Gastrocnemius medialis (tissue), 4 donors: ENCODE measurements around the gene CIPC. TPM values are rescaled to one million over a fixed set of nuclear protein-coding genes. Genes with fewer than 3 reads are reported as not detected.

Experiments
- ATAC-seq, 2 donors: fragments of 150-250 bp; one replicate each; pipeline ENCODE4 v1.9.1; 2016
- DNase-seq, 2 donors: peaks; one replicate each; pipeline ENCODE4 v3.0.0-alpha.2; 2019
- H3K27ac ChIP-seq, 4 donors: fragments of 200-600 bp; sonication (generic); 1 replicate in 1 of 4; 2 replicates in 3 of 4; pipeline ENCODE4 v1.5.1; 2016 to 2018; ENCODE audit warnings: mild to moderate bottlenecking in 2 of 4, moderate library complexity in 1 of 4
- H3K27me3 ChIP-seq, 3 donors: fragments of 200-600 bp; sonication (generic) in 2 of 3; 1 replicate in 1 of 3; 2 replicates in 2 of 3; pipeline versions ENCODE4 v1.5.1 to v1.6.0; 2016 to 2019; ENCODE audit warnings: mild to moderate bottlenecking in 1 of 3, moderate library complexity in 1 of 3
- H3K36me3 ChIP-seq, 2 donors: fragments of 200-600 bp; sonication (generic) in 1 of 2; one replicate each; pipeline ENCODE4 v1.5.1; 2017 to 2018
- H3K4me1 ChIP-seq, 2 donors: fragments of 200-600 bp; sonication (generic) in 1 of 2; one replicate each; pipeline ENCODE4 v1.5.1; 2016 to 2017; ENCODE audit warnings: mild to moderate bottlenecking in 2 of 2
- H3K4me3 ChIP-seq, 4 donors: fragments of 200-600 bp; sonication (generic) in 3 of 4; 1 replicate in 1 of 4; 2 replicates in 3 of 4; pipeline ENCODE4 v1.5.1; 2016 to 2019; ENCODE audit warnings: mild to moderate bottlenecking in 2 of 4
- H3K9me3 ChIP-seq, 3 donors: fragments of 200-600 bp; sonication (generic) in 2 of 3; 1 replicate in 1 of 3; 2 replicates in 2 of 3; pipeline ENCODE4 v1.5.1; 2016 to 2019
- POLR2A ChIP-seq, 2 donors: fragments of 450-650 bp; IDR thresholded peaks; one replicate each; pipeline ENCODE4 v1.6.1; 2017; ENCODE audit warnings: antibody characterized with exemption in 2 of 2, mild to moderate bottlenecking in 2 of 2, moderate library complexity in 2 of 2
- in situ Hi-C, 4 donors: fragments of 200-750 bp; cut with MboI; loops; one replicate each; pipeline versions ENCODE4 v1.15.0 to v1.8.0; 2017; ENCODE audit warnings: low sequenced_read_pairs in 4 of 4
- intact Hi-C: fragments of 100-400 bp; cut with DNase I; formaldehyde crosslinking; loops from one replicate; pipeline ENCODE4 v1.15.1; 2023; ENCODE audit warnings: low total_unique reads
- total RNA-seq, 4 donors: library from RNA; depleted of rRNA; stranded (reverse); fragments of >200 nt; gene quantifications; one replicate each; pipeline versions ENCODE4 v1.1.0 to v1.2.3, GENCODE V29; 2016
- TF ChIP-seq, protein P1 (sequence below), 5 experiments: fragments of 450-650 bp in 3 of 5; fragments of 200-600 bp in 2 of 5; sonication (generic) in 2 of 5; IDR thresholded peaks in 4 of 5; conservative IDR thresholded peaks in 1 of 5; 1 replicate in 4 of 5; 2 replicates in 1 of 5; pipeline ENCODE4 v1.5.1; 2016 to 2019; ENCODE audit warnings: antibody characterized with exemption in 5 of 5, mild to moderate bottlenecking in 3 of 5, moderate library complexity in 3 of 5

The CIPC gene
- total RNA-seq, 4 donors from 2014 or later, result 114 to 178 (median 120) TPM

GRCh38 chr14:77124345-77125280, 26.6 kb downstream of the CIPC start:
- peak; percentile 57 to 64 for ATAC-seq

DNA sequence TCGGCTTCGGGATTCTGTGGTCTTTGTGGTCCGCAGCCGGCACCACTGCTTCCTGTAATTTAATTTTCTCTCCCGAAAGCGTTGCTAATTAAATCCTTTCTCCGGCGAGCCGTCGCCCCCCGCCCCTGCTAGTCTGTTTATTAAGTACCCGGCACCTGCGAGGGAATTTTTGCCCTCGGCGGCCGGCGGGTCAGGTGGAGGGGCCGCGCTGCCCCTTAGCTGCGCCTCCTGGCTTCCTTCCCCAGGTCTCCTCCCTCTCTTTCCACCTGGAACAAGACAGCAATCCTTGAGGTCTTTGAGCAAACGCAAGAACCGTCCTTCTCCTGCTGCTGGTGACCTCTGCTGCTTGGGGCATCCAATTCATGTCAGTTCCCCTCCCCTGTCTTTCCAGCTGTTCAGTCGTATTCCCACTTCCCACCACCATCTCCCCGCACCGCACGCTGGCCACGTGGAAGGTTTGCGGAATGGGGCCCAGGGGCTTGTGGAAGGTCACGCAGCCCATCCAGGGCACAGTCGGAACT, 27.3 kb downstream of the CIPC start:
- no peaks in the 10 kb centered on the region for H3K9me3 ChIP-seq
- no peaks in the 10 kb centered on the region for H3K27me3 ChIP-seq
- in situ Hi-C loops, result no loop called here
- no peaks in the 10 kb centered on the region for H3K36me3 ChIP-seq
- H3K4me3 ChIP-seq, result peak overlapping the region; percentile 41 to 63 (median 48)
- H3K4me1 ChIP-seq, result peaks cover 41 to 53% of the 10 kb centered on the region in 2 donors
- intact Hi-C loops, result loop anchor here (2.0 to 5.0 kb wide), 2 partner anchors 53 to 249 kb away; no protein-coding TSS in a partner anchor
- ATAC-seq (no peak), DNase-seq (no peak)
- no peak overlapping the region for H3K27ac ChIP-seq
- TF ChIP-seq POLR2A (IDR thresholded peaks at IDR 0.05), result no peak
- TF ChIP-seq, protein P1, sequence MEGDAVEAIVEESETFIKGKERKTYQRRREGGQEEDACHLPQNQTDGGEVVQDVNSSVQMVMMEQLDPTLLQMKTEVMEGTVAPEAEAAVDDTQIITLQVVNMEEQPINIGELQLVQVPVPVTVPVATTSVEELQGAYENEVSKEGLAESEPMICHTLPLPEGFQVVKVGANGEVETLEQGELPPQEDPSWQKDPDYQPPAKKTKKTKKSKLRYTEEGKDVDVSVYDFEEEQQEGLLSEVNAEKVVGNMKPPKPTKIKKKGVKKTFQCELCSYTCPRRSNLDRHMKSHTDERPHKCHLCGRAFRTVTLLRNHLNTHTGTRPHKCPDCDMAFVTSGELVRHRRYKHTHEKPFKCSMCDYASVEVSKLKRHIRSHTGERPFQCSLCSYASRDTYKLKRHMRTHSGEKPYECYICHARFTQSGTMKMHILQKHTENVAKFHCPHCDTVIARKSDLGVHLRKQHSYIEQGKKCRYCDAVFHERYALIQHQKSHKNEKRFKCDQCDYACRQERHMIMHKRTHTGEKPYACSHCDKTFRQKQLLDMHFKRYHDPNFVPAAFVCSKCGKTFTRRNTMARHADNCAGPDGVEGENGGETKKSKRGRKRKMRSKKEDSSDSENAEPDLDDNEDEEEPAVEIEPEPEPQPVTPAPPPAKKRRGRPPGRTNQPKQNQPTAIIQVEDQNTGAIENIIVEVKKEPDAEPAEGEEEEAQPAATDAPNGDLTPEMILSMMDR (IDR thresholded peaks at IDR 0.05 in 4 of 5, conservative IDR thresholded peaks at IDR 0.05 in 1 of 5), result peak in 1 of 5 experiments; percentile 44

More at GRCh38 chr14:77124345-77125280, 26.6 kb downstream of the CIPC start:
- Histone ChIP-seq H3K4me3 (peak overlapping the region; percentile 41 to 63 (median 52)), H3K4me1 (peaks cover 48 to 53% of the 10 kb centered on the region in 2 donors), H3K9me3 (no peaks in the 10 kb centered on the region), H3K27me3 (no peaks in the 10 kb centered on the region), H3K36me3 (no peaks in the 10 kb centered on the region), H3K27ac (peak overlapping the region; percentile 41 to 99 (median 90))
- no peak for TF ChIP-seq POLR2A (IDR thresholded peaks at IDR 0.05)
- TF ChIP-seq, protein P1 (IDR thresholded peaks at IDR 0.05 in 4 of 5, conservative IDR thresholded peaks at IDR 0.05 in 1 of 5), result peak in 4 of 5 experiments; percentile 93 to 96 (median 94)
- intact Hi-C loops, result loop anchor here (2.0 to 5.0 kb wide), 2 partner anchors 52 to 248 kb away; no protein-coding TSS in a partner anchor
- in situ Hi-C loops, result loop anchor here in 1 of 4 donors (25.0 kb wide), 1 partner anchor 338 kb away; the partner anchor contains the start of genes AHSA1 and VIPAS39
- peak in 1 of 2 donors; percentile 46 for DNase-seq

- no peak for ATAC-seq
- Histone ChIP-seq H3K4me1 (peaks cover 35 to 47% of the 10 kb centered on the region in 2 donors), H3K4me3 (no peak overlapping the region), H3K27me3 (no peaks in the 10 kb centered on the region), H3K9me3 (no peaks in the 10 kb centered on the region), H3K27ac (no peak overlapping the region), H3K36me3 (no peaks in the 10 kb centered on the region)
- TF ChIP-seq, protein P1 (IDR thresholded peaks at IDR 0.05 in 4 of 5, conservative IDR thresholded peaks at IDR 0.05 in 1 of 5), result no peak
- TF ChIP-seq POLR2A (IDR thresholded peaks at IDR 0.05), result no peak
- in situ Hi-C loops, result no loop called here
- intact Hi-C loops, result loop anchor here (2.0 to 5.0 kb wide), 2 partner anchors 54 to 249 kb away; no protein-coding TSS in a partner anchor
- no peak for DNase-seq
Measured at GRCh38 chr14:77125823-77126325, 27.8 kb downstream of the CIPC start.

DNA sequence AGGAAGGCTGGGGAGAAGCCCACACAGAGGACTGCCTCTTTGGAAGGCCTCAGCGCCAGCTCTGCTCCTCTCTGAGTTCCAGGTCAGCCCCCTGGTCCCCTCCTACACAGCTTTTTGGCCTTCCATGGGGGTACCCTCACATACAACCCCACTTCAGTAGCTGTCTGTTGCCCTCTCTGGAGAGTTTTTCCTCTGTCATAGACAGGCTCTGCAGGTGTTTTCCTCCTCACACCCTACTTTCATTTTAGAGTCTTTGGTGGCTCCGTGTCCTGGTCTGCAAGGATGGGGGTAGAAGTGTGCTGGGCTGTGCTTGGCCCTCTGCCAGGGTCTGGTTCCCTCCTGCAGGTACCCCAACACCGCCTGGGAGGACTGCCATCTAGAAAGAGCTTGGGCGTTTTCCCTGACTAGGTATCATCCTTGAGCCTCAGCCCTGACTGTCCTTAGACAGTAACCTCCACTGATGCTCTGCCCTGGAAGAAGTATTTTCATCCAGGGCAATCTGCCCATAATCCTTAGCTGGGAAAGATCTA, 28.5 kb downstream of the CIPC start:
- no peaks in the 10 kb centered on the region for H3K36me3 ChIP-seq
- in situ Hi-C loops, result no loop called here
- H3K4me3 ChIP-seq, result no peak overlapping the region
- ATAC-seq, result no peak
- DNase-seq, result no peak
- intact Hi-C loops, result loop anchor here (5.0 kb wide), 1 partner anchor 54 kb away; no protein-coding TSS in a partner anchor
- H3K27ac ChIP-seq, result no peak overlapping the region
- TF ChIP-seq, protein P1 (IDR thresholded peaks at IDR 0.05 in 4 of 5, conservative IDR thresholded peaks at IDR 0.05 in 1 of 5), result no peak
- TF ChIP-seq POLR2A (IDR thresholded peaks at IDR 0.05), result no peak
- no peaks in the 10 kb centered on the region for H3K27me3 ChIP-seq
- no peaks in the 10 kb centered on the region for H3K9me3 ChIP-seq
- peaks cover 29 to 41% of the 10 kb centered on the region in 2 donors for H3K4me1 ChIP-seq
